NB4 (cell line): ENCODE measurements around the gene EPB41L3.

Experiments
- POLR2A ChIP-seq: IDR thresholded peaks from 2 replicates; pipeline ENCODE4 v1.6.1; 2011; ENCODE audit warnings: mild to moderate bottlenecking; ENCODE audit not compliant: insufficient read length; ENCODE audit errors: extremely low read depth
- TF ChIP-seq, protein P1 (sequence below): IDR thresholded peaks from one replicate; pipeline ENCODE4 v1.5.1; 2012; ENCODE audit warnings: low read depth, low read length
- TF ChIP-seq, protein P2 (sequence below): IDR thresholded peaks from 2 replicates; pipeline ENCODE4 v1.6.1; 2011; ENCODE audit warnings: low read depth, low read length

- TF ChIP-seq, protein P1, sequence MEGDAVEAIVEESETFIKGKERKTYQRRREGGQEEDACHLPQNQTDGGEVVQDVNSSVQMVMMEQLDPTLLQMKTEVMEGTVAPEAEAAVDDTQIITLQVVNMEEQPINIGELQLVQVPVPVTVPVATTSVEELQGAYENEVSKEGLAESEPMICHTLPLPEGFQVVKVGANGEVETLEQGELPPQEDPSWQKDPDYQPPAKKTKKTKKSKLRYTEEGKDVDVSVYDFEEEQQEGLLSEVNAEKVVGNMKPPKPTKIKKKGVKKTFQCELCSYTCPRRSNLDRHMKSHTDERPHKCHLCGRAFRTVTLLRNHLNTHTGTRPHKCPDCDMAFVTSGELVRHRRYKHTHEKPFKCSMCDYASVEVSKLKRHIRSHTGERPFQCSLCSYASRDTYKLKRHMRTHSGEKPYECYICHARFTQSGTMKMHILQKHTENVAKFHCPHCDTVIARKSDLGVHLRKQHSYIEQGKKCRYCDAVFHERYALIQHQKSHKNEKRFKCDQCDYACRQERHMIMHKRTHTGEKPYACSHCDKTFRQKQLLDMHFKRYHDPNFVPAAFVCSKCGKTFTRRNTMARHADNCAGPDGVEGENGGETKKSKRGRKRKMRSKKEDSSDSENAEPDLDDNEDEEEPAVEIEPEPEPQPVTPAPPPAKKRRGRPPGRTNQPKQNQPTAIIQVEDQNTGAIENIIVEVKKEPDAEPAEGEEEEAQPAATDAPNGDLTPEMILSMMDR = no peak
- TF ChIP-seq POLR2A = no peak
- TF ChIP-seq, protein P2, sequence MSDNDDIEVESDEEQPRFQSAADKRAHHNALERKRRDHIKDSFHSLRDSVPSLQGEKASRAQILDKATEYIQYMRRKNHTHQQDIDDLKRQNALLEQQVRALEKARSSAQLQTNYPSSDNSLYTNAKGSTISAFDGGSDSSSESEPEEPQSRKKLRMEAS = no peak
Measured at GRCh38 chr18:5431836-5432575, 111.8 kb downstream of the EPB41L3 start.
